Endothelial cell (in vitro differentiated cells): Measurements from ENCODE around the gene VWA1. TPM values are rescaled to one million over a fixed set of nuclear protein-coding genes. Genes with fewer than 3 reads are reported as not detected.

ENCODE experiments used
- DNase-seq: peaks from one replicate; pipeline ENCODE4 v3.0.0; 2021; ENCODE audit warnings: low spot score
- H3K27ac Mint-ChIP-seq: one replicate; pipeline ENCODE4 v1.8.0; 2021; ENCODE audit warnings: mixed read lengths, inconsistent platforms; ENCODE audit not compliant: unreplicated experiment
- H3K27me3 Mint-ChIP-seq: one replicate; pipeline ENCODE4 v1.8.0; 2021; ENCODE audit warnings: mild to moderate bottlenecking, moderate library complexity, mixed read lengths, inconsistent platforms; ENCODE audit not compliant: unreplicated experiment
- H3K36me3 Mint-ChIP-seq: one replicate; pipeline ENCODE4 v1.8.0; 2021; ENCODE audit warnings: mild to moderate bottlenecking, low read depth, mixed read lengths, inconsistent platforms; ENCODE audit not compliant: unreplicated experiment
- H3K4me1 Mint-ChIP-seq: one replicate; pipeline ENCODE4 v1.8.0; 2021; ENCODE audit warnings: mild to moderate bottlenecking, mixed read lengths, inconsistent platforms; ENCODE audit not compliant: unreplicated experiment
- H3K4me3 Mint-ChIP-seq: one replicate; pipeline ENCODE4 v1.8.0; 2021; ENCODE audit warnings: mild to moderate bottlenecking, mixed read lengths, inconsistent platforms; ENCODE audit not compliant: unreplicated experiment
- H3K9me3 Mint-ChIP-seq: one replicate; pipeline ENCODE4 v1.8.0; 2021; ENCODE audit warnings: mixed read lengths, inconsistent platforms; ENCODE audit not compliant: unreplicated experiment
- total RNA-seq: library from RNA; stranded (reverse); fragmentation: NEBNext Ultra II Directional; extraction: Animal tissue kit (Norgen Biotek cat#: 25700); gene quantifications from one replicate; pipeline ENCODE4 v1.2.1, GENCODE V29; 2021; ENCODE audit not compliant: unreplicated experiment
- TF ChIP-seq, protein P1 (sequence below): fragments of 200-600 bp; sonication (generic); IDR thresholded peaks from one replicate; pipeline ENCODE4 v1.5.0; 2021; ENCODE audit warnings: antibody characterized with exemption; ENCODE audit not compliant: unreplicated experiment

The VWA1 gene
- total RNA-seq, 1 donor from 2014 or later = 34.2 TPM

DNA sequence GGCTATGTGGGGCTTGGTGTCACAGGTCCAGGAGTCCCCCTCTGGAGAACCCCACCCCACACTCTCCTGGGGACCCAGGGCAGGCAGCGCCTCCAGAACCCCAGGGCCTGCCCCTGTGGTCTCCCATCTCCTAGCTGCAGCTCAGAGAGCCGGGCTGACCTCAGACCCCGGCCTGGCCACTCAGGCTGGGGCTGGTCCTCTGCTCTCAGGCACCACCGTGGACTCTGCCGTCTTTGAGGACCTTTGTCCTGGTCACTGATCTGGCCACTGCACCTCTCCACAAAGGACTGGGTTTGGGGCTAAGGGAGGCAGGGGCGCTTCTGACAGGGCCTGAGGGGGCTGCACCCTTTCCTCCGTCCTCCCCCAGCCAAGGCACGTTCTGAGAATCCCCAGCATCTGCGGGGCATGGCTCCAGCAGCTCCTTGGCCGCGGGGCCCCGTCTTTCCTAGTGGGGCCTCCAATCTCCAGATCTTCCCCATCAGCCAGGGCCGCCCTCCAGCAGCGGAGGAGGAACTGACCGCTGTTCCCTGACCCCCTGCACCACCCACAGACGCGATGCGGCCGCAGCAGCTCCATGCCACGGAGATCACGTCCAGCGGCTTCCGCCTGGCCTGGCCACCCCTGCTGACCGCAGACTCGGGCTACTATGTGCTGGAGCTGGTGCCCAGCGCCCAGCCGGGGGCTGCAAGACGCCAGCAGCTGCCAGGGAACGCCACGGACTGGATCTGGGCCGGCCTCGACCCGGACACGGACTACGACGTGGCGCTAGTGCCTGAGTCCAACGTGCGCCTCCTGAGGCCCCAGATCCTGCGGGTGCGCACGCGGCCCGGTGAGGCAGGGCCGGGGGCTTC lies 3.3 kb downstream of the VWA1 start:
- H3K36me3 Mint-ChIP-seq = peaks cover 4% of the 10 kb centered on the region
- H3K27ac Mint-ChIP-seq = no peak overlapping the region
- TF ChIP-seq, protein P1, sequence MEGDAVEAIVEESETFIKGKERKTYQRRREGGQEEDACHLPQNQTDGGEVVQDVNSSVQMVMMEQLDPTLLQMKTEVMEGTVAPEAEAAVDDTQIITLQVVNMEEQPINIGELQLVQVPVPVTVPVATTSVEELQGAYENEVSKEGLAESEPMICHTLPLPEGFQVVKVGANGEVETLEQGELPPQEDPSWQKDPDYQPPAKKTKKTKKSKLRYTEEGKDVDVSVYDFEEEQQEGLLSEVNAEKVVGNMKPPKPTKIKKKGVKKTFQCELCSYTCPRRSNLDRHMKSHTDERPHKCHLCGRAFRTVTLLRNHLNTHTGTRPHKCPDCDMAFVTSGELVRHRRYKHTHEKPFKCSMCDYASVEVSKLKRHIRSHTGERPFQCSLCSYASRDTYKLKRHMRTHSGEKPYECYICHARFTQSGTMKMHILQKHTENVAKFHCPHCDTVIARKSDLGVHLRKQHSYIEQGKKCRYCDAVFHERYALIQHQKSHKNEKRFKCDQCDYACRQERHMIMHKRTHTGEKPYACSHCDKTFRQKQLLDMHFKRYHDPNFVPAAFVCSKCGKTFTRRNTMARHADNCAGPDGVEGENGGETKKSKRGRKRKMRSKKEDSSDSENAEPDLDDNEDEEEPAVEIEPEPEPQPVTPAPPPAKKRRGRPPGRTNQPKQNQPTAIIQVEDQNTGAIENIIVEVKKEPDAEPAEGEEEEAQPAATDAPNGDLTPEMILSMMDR = no peak
- peaks cover 2% of the 10 kb centered on the region for H3K27me3 Mint-ChIP-seq
- no peak for DNase-seq
- H3K4me1 Mint-ChIP-seq = peaks cover 4% of the 10 kb centered on the region
- H3K4me3 Mint-ChIP-seq = no peak overlapping the region
- no peaks in the 10 kb centered on the region for H3K9me3 Mint-ChIP-seq

DNA sequence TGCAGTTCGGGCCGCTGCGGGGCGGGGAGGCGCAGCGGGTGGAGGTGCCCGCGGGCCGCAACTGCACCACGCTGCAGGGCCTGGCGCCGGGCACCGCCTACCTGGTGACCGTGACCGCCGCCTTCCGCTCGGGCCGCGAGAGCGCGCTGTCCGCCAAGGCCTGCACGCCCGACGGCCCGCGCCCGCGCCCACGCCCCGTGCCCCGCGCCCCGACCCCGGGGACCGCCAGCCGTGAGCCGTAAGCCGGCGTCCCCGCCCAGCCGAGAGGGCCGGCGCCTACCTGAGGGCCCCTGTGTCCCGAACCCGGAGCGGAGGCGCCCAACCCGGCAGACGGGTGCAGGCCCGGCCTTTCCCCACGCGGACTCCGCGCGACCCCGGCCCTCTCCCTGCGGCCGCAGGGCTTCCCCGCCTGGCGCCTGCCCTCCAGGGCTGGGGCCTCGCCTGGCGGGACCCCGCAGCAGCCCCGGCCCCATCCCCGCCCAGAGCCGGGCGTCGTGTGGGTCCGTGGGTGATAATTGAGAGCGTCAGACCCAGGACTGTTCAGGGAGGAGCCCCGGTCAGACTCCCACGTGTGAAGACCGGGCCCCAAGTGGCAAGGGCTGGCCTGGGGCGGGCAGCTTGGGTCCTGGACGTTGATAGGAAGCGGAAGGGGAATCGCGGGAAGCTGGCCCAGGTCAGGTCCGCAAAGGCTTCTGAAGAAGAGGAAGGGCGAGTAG lies 4.2 kb downstream of the VWA1 start:
- Mint-ChIP-seq H3K36me3 (peaks cover 4% of the 10 kb centered on the region), H3K27me3 (peaks cover 2% of the 10 kb centered on the region), H3K4me1 (peaks cover 4% of the 10 kb centered on the region), H3K9me3 (no peaks in the 10 kb centered on the region), H3K27ac (no peak overlapping the region), H3K4me3 (no peak overlapping the region)
- TF ChIP-seq, protein P1 = no peak
- no peak for DNase-seq

DNA sequence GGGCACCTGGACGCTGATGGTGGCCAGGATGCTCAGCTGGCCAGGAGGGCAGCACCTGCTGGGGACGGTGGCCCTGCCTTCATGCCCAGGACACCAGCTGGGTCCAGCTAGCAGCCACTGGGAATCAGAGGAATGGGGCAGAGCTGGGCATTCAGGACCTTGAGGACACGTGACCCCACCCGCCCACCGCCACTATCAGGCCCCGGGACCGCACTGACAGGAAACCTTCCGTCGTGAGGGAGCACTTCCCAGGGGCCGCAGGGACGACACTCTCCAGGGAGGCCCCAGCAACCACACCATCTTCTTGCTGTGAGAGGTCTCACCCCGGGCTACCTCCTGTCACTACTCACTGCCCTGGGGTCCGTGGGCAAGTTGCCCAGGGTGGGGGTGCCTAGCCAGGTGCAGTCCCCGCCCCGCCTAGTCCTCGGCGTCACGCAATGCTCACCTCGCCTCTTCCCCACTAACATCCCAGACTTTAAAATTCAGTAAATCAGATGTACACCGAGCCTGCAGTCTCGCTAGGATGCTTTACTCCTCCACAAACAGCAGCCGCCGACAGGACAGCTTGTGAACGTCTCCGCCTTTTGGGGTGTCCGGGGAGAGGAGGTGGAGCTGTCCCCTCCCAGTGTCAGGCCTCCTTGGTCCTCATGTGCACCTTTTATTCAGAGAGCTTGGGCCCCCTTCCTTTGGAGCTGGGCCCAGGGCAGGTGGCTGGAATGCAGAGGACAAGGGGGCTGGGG lies 4.9 kb downstream of the VWA1 start:
- TF ChIP-seq, protein P1 = no peak
- DNase-seq = no peak

DNA sequence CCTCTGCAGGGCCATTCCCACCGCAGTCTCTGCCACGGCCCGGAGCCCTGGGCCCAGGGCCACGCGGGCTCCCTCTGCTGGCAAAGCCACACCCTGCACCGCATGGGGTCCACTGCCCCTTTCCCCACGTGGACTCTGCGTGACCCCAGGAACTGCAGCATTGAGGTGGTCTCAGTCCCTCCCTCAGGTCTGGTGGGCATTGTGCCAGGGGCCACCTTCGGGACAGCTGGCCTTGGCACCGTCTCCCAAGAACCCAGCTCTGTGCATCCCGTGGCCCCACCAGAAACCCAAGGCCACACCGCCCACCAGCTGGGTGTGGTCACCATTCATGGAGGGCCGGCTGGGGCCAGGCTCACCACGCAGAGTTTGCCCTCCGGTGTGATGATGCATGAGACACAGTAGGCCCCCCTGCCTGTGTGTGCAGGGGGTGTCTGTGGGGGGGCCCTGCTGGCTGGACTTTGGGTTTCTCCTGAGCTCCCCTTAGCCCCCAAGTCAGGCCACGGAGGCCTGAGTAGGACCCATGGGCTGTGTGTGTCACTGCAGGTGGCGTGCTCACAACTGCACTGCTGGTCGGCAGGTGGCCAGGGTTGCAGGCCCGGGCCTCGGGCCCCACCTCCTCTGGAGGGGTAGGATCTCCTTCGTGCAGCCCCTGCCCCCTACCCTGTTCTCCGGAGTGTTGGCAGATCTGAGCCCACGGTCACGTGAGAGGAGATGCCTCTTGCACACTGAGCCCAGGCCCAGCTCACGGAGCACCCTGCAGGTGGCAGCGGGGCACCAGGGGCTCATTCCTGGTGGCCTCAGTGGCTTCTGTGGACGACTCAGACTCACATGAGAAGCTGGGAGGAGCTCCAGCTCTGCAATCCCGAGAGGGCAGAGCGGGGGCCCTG lies 5.8 kb downstream of the VWA1 start:
- TF ChIP-seq, protein P1 = peak; percentile 77
- peak; percentile 76 for DNase-seq
- H3K4me1 Mint-ChIP-seq = no peaks in the 10 kb centered on the region
- no peak overlapping the region for H3K27ac Mint-ChIP-seq
- H3K36me3 Mint-ChIP-seq = peaks cover 4% of the 10 kb centered on the region
- no peaks in the 10 kb centered on the region for H3K27me3 Mint-ChIP-seq
- H3K4me3 Mint-ChIP-seq = no peak overlapping the region
- H3K9me3 Mint-ChIP-seq = no peaks in the 10 kb centered on the region

More for the DNA sequence above, 4.9 kb downstream of the VWA1 start:
- no peaks in the 10 kb centered on the region for H3K9me3 Mint-ChIP-seq
- peaks cover 4% of the 10 kb centered on the region for H3K36me3 Mint-ChIP-seq
- H3K4me3 Mint-ChIP-seq = no peak overlapping the region
- H3K27ac Mint-ChIP-seq = no peak overlapping the region
- no peaks in the 10 kb centered on the region for H3K27me3 Mint-ChIP-seq
- no peaks in the 10 kb centered on the region for H3K4me1 Mint-ChIP-seq
